ENCODE results near the gene KRTAP17-1.

The KRTAP17-1 gene

GRCh38 chr17:41315814-41316445 lies 420 bp upstream of the KRTAP17-1 start:
- no peak for DNase-seq (ENCODE audit: low read depth, low spot score)
- in situ Hi-C loops (cut with HindIII; ENCODE audit: low sequenced_read_pairs), result no loop called here
- no peak for TF ChIP-seq CTCF (IDR thresholded peaks at IDR 0.05; ENCODE audit: low read depth, low read length)
- H3K4me3 ChIP-seq (ENCODE audit: low read depth, low read length), result no peak overlapping the region

GRCh38 chr17:41311111-41311510 lies 4.4 kb downstream of the KRTAP17-1 start:
- no peak for DNase-seq (ENCODE audit: low read depth, low spot score)
- no peak overlapping the region for H3K4me3 ChIP-seq (ENCODE audit: low read depth, low read length)
- no peak for TF ChIP-seq CTCF (IDR thresholded peaks at IDR 0.05; ENCODE audit: low read depth, low read length)
- in situ Hi-C loops (cut with HindIII; ENCODE audit: low sequenced_read_pairs), result no loop called here

GRCh38 chr17:41308918-41309359 lies 6.6 kb downstream of the KRTAP17-1 start, which contains the start of gene KRTAP16-1:
Gene KRTAP16-1, minus strand, starts transcription at chr17:41309309. Its CDS starts 56 bp downstream, at chr17:41309253.
- DNase-seq (ENCODE audit: low read depth, low spot score), result no peak

GRCh38 chr17:41308251-41308917 lies 7.1 kb downstream of the KRTAP17-1 start:
- in situ Hi-C loops (cut with HindIII; ENCODE audit: low sequenced_read_pairs), result no loop called here
- no peak for TF ChIP-seq CTCF (IDR thresholded peaks at IDR 0.05; ENCODE audit: low read depth, low read length)
- no peak overlapping the region for H3K4me3 ChIP-seq (ENCODE audit: low read depth, low read length)
- DNase-seq (ENCODE audit: low read depth, low spot score), result no peak

More at GRCh38 chr17:41308918-41309359, 6.6 kb downstream of the KRTAP17-1 start, which contains the start of gene KRTAP16-1:
- H3K4me3 ChIP-seq (ENCODE audit: low read depth, low read length), result no peak within 1 kb of the TSS
- in situ Hi-C loops (cut with HindIII; ENCODE audit: low sequenced_read_pairs), result no loop called here
- TF ChIP-seq CTCF (IDR thresholded peaks at IDR 0.05; ENCODE audit: low read depth, low read length), result no peak

GRCh38 chr17:41307647-41308046 lies 7.9 kb downstream of the KRTAP17-1 start:
- H3K4me3 ChIP-seq (ENCODE audit: low read depth, low read length), result no peak overlapping the region
- DNase-seq (ENCODE audit: low read depth, low spot score), result peak; percentile 63
- no peak for TF ChIP-seq CTCF (IDR thresholded peaks at IDR 0.05; ENCODE audit: low read depth, low read length)
- in situ Hi-C loops (cut with HindIII; ENCODE audit: low sequenced_read_pairs), result no loop called here

GRCh38 chr17:41304091-41304490 lies 11.4 kb downstream of the KRTAP17-1 start:
- in situ Hi-C loops (cut with HindIII; ENCODE audit: low sequenced_read_pairs), result no loop called here
- no peak for TF ChIP-seq CTCF (IDR thresholded peaks at IDR 0.05; ENCODE audit: low read depth, low read length)
- no peak for DNase-seq (ENCODE audit: low read depth, low spot score)
- H3K4me3 ChIP-seq (ENCODE audit: low read depth, low read length), result no peak overlapping the region
